SK-N-SH treated with all-trans-retinoic acid at 6 μM for 48 hours (cell line): ENCODE measurements around the gene CACNA2D4.

ENCODE experiments used
- ATAC-seq: fragments of 200-7000 bp; cut with Tn5 transposase; 3 replicates; pipeline ENCODE4 v1.9.1; 2020; ENCODE audit warnings: mild to moderate bottlenecking, moderate library complexity
- ARNTL ChIP-seq: fragments of 450-650 bp; formaldehyde crosslinking; IDR thresholded peaks from 2 replicates; pipeline ENCODE4 v1.5.0; 2020; ENCODE audit warnings: low read depth, mild to moderate bottlenecking, moderate library complexity, borderline replicate concordance
- BACH2 ChIP-seq: fragments of 250-450 bp; sonication (Bioruptor Pico); IDR thresholded peaks from 2 replicates; pipeline ENCODE4 v1.9.0; 2021; ENCODE audit warnings: mild to moderate bottlenecking, borderline replicate concordance
- CSDC2 ChIP-seq: fragments of 250-450 bp; sonication (Bioruptor Pico); IDR thresholded peaks from 2 replicates; pipeline ENCODE4 v1.5.0; 2020; ENCODE audit warnings: mild to moderate bottlenecking, moderate library complexity
- CSRNP3 ChIP-seq: fragments of 250-450 bp; sonication (Bioruptor Pico); IDR thresholded peaks from 2 replicates; pipeline ENCODE4 v1.5.1; 2021; ENCODE audit warnings: mild to moderate bottlenecking, moderate library complexity
- ESRRG ChIP-seq: fragments of 250-450 bp; sonication (Bioruptor Pico); IDR thresholded peaks from 2 replicates; pipeline ENCODE4 v1.6.1; 2021; ENCODE audit warnings: mild to moderate bottlenecking
- GLIS3 ChIP-seq: fragments of 250-450 bp; sonication (Bioruptor Pico); IDR thresholded peaks from 2 replicates; pipeline ENCODE4 v1.5.0; 2020; ENCODE audit warnings: mild to moderate bottlenecking, moderate library complexity
- OSR1 ChIP-seq: fragments of 250-450 bp; sonication (Bioruptor Pico); IDR thresholded peaks from 2 replicates; pipeline ENCODE4 v1.8.0; 2022; ENCODE audit warnings: moderate library complexity, mild to moderate bottlenecking, inconsistent platforms
- PATZ1 ChIP-seq: fragments of 250-450 bp; sonication (Bioruptor Pico); IDR thresholded peaks from 2 replicates; pipeline ENCODE4 v1.8.0; 2020; ENCODE audit warnings: mild to moderate bottlenecking, moderate library complexity, borderline replicate concordance
- POU6F1 ChIP-seq: fragments of 250-450 bp; sonication (Bioruptor Pico); IDR thresholded peaks from 2 replicates; pipeline ENCODE4 v1.8.0; 2021; ENCODE audit warnings: low read depth, mild to moderate bottlenecking, moderate library complexity, borderline replicate concordance
- RARB ChIP-seq: fragments of 250-450 bp; sonication (Bioruptor Pico); IDR thresholded peaks from 2 replicates; pipeline ENCODE4 v1.8.0; 2021; ENCODE audit warnings: mild to moderate bottlenecking, moderate library complexity
- SNAI2 ChIP-seq: fragments of 250-450 bp; sonication (Bioruptor Pico); IDR thresholded peaks from 2 replicates; pipeline ENCODE4 v1.5.0; 2020; ENCODE audit warnings: mild to moderate bottlenecking, moderate library complexity
- TCF4 ChIP-seq: fragments of 250-450 bp; sonication (Bioruptor Pico); IDR thresholded peaks from 2 replicates; pipeline ENCODE4 v1.8.0; 2021; ENCODE audit warnings: mild to moderate bottlenecking, moderate library complexity, borderline replicate concordance
- TOX ChIP-seq: fragments of 250-450 bp; sonication (Bioruptor Pico); IDR thresholded peaks from 2 replicates; pipeline ENCODE4 v1.8.0; 2021; ENCODE audit warnings: mild to moderate bottlenecking, moderate library complexity, borderline replicate concordance
- TSHZ2 ChIP-seq: fragments of 250-450 bp; sonication (Bioruptor Pico); IDR thresholded peaks from 2 replicates; pipeline ENCODE4 v1.5.0; 2020; ENCODE audit warnings: mild to moderate bottlenecking, moderate library complexity
- ZC3H10 ChIP-seq: fragments of 250-450 bp; sonication (Bioruptor Pico); IDR thresholded peaks from 2 replicates; pipeline ENCODE4 v1.5.1; 2021; ENCODE audit warnings: mild to moderate bottlenecking, moderate library complexity
- ZFP3 ChIP-seq: fragments of 250-450 bp; sonication (Bioruptor Pico); IDR thresholded peaks from 2 replicates; pipeline ENCODE4 v1.5.0; 2020; ENCODE audit warnings: mild to moderate bottlenecking, moderate library complexity
- ZFP30 ChIP-seq: fragments of 450-650 bp; formaldehyde crosslinking; IDR thresholded peaks from 2 replicates; pipeline ENCODE4 v1.5.0; 2022; ENCODE audit warnings: mild to moderate bottlenecking, moderate library complexity
- ZNF565 ChIP-seq: fragments of 450-650 bp; formaldehyde crosslinking; conservative IDR thresholded peaks from 2 replicates; pipeline ENCODE4 v1.5.0; 2020; ENCODE audit warnings: low read depth, mild to moderate bottlenecking, moderate library complexity
- ZNF8 ChIP-seq: fragments of 450-650 bp; formaldehyde crosslinking; IDR thresholded peaks from 2 replicates; pipeline ENCODE4 v1.5.0; 2020; ENCODE audit warnings: mild to moderate bottlenecking, moderate library complexity

CACNA2D4 gene

GRCh38 chr12:1798641-1799020 is 119.8 kb downstream of the CACNA2D4 start:
- TF ChIP-seq SNAI2 (CRISPR knock-in tag) (no peak), PATZ1 (CRISPR knock-in tag) (no peak), ZFP30 (no peak), POU6F1 (CRISPR knock-in tag) (no peak), ESRRG (no peak), CSRNP3 (CRISPR knock-in tag) (no peak), TCF4 (CRISPR knock-in tag) (no peak), ARNTL (CRISPR knock-in tag) (no peak), ZC3H10 (no peak), RARB (CRISPR knock-in tag) (no peak), BACH2 (CRISPR knock-in tag) (no peak), CSDC2 (CRISPR knock-in tag) (no peak), OSR1 (CRISPR knock-in tag) (no peak), ZFP3 (CRISPR knock-in tag) (no peak), GLIS3 (no peak), ZNF565 (no peak), ZNF8 (CRISPR knock-in tag) (no peak)
- no peak for ATAC-seq

GRCh38 chr12:1797991-1798640 is 120.3 kb downstream of the CACNA2D4 start:
- ATAC-seq, result no peak
- no peak for TF ChIP-seq ZFP30
- TF ChIP-seq ZNF565, result no peak
- TF ChIP-seq TSHZ2 (CRISPR knock-in tag), result no peak
- TF ChIP-seq PATZ1 (CRISPR knock-in tag), result no peak
- TF ChIP-seq TOX (CRISPR knock-in tag), result no peak
- TF ChIP-seq ZFP3 (CRISPR knock-in tag), result no peak
- no peak for TF ChIP-seq POU6F1 (CRISPR knock-in tag)
- no peak for TF ChIP-seq ZC3H10
